Activated CD4-positive, CD25-positive, alpha-beta regulatory T cell treated with anti-CD3 and anti-CD28 coated beads, Interleukin-2, amount 50 U/mL, for 24 hours (primary cell): ENCODE measurements around the gene RPL5.

Experiments
- ATAC-seq, 2 donors: fragments of 150-1000 bp; cut with Tn5 transposase; one replicate each; pipeline ENCODE4 v1.10.0; 2021; ENCODE audit warnings: mild to moderate bottlenecking in 1 of 2, moderate library complexity in 1 of 2

The RPL5 gene

DNA sequence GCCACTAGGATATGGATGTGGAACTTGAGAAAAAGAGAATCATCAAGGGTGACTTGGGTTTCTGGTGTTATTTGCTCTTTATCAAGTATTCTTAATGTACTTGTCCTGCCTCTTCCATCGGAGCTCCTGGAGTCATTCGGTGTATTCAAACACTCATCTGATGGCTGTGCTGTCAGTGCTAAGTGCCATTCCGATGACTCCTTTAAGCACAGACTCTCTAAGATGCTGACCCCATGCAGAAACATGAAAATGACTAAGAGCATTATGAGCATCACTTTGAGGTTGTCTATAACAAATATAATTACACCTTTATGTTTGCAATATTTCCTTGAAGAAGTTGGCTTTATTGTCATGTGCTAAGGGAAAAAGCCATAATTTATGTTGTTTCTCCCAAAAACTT lies 11.3 kb upstream of the RPL5 start:
- ATAC-seq, result no peak

DNA sequence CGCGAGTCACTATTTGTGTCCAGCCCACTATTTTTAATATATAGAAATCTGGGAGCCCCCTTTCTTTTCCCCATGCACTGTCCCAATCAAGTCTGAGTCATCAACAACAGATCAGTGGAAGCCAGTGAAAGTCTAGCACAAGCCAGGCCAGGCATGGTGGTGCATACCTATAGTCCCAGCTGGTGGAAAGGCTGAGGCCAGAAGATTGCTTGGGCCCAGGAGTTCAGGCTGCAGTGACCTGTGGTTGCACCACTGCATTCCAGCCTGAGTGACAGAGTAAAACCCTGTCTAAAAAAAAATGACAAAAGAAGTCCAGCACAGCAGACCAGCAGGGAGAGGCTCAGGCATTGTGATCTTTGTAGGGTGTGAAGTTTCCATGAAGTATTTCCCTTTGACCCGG lies 9.0 kb upstream of the RPL5 start:
- no peak for ATAC-seq

DNA sequence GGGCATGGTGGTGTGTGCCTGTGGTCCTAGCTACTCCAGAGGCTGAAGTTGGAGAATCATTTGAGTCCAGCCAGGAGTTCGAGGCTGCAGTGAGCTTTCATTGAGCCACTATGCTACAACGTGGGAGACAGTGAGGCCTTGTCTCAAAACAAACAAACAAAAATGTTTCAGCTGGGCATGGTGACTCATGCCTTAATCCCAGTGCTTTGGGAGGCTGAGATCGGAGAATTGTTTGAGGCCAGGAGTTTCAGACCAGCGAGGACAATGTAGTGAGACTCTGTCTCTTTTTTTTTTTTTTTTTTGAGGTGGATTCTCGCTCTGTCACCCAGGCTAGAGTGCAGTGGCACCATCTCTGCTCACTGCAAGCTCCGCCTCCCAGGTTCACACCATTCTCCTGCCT lies 5.0 kb upstream of the RPL5 start:
- no peak for ATAC-seq

DNA sequence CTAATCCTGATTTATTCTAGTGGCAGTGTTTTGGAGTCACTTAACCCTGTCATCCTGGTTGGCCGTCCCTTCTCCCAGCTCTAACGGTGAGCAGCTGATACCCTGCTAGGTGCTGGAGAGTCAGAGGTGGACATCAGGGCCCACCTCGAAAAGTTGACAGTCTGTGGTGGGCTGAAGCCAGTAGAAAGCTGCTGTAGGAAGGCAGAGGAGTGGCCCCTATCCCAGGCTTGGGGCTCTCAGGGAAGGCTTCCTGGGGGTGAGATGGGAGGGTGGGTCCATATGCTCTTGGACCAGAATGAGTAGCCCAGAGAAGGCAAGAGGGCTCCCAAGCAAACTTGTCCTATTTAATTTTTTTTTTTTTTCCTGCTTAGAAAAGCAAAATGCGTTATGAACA lies 475 bp upstream of the RPL5 start:
- no peak for ATAC-seq

DNA sequence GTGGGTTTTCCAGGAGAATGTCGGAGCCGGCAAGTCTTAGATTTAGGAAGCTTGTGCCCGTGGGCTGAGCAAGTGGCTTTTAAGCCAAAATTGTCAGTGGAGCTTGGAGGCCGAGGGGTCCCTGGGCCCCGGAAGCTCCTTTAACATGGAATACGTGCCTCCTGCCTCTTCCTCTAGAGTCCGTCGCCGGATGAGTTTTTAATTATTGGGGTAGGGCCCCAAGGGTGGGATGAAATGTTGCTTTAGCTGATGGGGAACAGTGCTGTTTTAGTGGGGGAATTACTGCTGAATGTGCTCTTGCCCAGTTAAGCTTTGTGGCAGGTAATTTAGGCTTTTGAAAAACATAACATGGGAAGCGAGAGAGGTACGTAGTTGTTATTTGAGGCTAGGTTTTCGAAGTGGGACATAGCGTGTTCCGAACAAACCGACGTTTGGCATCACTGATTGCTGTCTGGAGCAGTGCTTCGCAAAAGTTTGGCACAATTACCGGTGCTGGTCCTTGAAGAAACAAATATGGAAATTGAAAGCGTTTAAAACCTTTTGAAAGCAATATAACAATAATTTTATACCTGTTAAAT lies 786 bp downstream of the RPL5 start:
- ATAC-seq, result no peak

DNA sequence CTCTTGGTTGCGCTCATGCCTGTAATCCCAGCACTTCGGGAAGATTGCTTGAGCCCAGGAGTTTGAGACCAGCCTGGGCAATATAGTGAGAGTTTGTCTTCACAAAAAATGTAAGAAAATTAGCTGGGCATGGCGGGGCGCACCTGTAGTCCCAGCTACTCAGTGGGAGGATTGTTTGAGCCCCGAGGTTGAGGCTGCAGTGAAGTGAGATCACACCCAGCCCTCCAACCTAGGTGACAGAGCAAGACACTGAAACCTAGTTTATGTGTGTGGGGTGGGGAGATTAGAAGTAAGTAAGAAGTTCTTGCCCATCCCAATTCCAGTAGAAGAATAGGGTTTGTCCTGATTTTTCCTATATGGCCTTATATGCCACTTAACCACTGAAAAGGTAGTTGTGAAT lies 2.0 kb downstream of the RPL5 start:
- ATAC-seq, result no peak

DNA sequence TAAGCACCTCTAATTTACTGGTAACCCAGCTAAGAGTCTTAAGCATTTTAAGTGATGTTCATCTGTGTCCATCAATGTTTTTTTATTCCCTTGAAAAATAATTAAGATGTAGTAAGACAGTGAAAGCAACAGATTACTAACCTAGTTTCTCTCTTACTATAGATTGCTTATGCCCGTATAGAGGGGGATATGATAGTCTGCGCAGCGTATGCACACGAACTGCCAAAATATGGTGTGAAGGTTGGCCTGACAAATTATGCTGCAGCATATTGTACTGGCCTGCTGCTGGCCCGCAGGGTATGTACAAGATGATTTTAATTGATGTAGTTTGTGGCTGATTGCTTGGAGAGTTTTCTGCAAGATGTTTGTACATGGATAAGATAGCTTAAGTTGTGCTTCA lies 2.8 kb downstream of the RPL5 start:
- ATAC-seq, result no peak

DNA sequence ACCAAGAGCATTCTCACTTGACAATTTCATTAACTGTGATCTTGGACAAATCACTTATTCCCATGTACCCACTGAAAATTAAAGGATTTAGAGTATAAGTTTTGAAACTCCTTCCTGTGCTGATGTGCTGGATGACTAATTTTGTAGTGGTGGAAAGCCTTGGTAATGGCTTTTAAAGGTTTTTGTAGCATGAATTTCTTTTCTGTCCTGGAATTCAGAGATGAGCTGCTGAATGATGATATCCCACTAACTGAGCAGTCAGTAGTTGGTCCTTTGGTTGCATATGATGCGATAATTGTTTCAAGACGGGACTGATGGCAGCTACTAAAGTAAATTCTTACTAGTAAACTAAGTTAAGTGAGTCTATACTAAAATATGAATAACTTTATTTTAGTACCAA lies 5.2 kb downstream of the RPL5 start:
- ATAC-seq, result no peak

DNA sequence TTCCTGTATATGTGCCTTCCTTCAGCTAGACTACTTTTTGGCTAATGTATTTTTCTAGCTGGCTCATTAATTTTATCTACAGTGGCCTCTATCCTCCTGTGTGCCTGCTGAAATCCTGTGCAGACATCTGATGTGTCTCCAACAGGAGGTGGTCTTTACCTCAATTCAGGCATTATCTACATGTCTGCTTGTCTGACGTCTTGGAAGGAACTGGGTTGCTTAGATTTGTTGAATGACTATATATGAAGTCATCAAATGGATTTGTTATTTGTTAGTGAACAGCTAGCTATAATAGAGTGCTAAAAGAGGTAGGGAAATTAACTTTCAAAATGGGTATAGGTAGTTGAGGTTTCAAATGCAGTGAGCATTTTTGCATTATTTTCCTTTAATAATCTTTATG lies 6.7 kb downstream of the RPL5 start:
- ATAC-seq, result peak in 1 of 2 donors; percentile 18

DNA sequence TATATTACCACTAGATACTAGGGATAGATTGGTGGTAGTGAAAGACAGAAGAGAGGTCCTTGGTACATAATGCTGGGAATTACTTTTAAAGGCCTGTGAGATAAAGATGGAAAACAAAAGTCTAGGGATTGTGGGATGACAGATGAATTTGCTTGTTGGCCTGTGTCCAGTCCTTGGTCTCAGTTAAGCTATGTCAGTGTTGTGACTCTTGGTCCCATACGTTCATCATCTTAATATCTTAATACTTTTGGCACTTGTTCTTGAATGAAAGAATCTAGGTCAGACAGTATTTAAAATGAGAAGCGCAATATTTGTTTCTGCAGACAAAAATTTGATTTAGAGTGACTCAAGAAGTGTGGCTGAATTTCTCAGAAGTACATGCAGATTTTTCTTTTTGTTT lies 7.6 kb downstream of the RPL5 start:
- no peak for ATAC-seq

DNA sequence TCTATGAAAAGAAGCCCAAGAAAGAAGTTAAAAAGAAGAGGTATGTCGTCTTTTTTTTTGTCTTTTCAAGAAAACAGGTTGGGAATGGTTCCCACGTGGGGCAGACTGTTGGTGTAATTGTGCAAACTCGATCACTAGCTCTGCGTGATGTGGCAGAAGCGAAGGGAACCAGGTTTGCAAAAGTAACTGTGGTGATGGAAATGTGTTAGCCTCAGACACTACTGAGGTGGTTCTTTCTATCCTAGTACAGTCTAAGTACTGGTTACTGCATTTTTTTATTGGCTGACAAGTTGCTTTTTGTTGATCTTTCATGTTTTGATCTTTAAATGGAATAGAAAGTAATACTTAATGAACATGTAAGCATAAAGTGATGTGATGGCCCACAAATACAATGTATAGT lies 8.8 kb downstream of the RPL5 start:
- ATAC-seq, result no peak

DNA sequence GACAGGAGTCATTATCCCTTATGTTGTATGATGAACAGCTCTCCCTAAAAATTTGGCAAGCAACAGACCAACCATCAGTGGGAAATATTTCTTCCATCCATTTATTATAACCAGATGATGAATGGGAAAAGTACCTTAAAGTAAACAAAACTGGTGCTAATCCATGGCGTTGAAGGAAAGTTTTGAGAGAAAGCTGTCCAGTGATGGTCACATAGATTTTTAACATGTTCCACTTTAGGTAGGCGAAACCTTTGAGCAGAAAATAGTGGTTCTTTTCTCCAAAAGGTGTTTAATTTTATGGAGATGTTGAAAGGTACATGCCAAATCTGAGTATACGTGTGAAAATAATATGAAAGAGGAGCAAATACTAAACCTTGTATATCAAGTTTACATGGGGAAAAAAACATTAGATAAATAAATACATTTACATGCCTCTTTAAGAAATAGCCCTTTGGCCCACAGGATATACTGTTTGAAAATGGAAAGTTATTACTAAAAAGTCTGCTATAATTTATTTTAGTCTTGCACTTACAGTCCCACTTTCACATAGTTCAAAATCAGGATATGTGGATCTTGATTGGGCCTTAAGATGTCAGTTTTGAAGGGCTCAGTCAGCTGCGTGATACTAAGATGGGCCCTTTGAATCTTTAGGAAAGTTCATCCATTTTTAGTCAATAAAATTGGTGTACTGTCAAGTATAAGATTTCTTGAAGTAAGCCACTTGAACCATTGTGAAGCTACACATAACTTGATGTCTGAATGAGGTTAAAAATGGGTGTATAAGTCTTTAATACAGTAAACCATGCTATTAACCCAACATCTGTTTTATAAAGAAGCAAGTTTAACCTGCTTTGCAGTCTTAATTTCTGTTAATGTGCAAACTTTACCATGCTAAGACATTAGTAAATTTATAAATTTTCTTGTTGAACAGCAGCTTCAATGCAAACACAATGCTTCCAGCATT lies 10.5 kb downstream of the RPL5 start:
- no peak for ATAC-seq

DNA sequence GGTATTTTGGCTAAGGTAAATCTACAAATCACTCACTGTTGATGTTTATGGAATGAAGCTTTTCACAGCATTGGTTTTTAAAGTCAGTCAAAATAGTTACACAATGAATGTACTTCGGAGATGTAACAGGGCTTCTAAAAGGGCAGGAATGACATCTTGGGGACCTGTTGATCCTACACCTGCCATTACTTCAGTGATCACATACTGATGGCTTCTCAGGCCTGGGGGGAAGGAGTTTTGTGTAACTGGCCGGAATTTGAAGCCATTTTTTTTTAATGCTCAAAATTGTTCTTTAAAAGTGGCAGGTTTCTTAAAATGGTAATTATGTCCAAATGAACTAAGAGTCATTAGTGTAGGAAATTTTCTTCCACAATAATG lies 11.2 kb downstream of the RPL5 start:
- no peak for ATAC-seq

DNA sequence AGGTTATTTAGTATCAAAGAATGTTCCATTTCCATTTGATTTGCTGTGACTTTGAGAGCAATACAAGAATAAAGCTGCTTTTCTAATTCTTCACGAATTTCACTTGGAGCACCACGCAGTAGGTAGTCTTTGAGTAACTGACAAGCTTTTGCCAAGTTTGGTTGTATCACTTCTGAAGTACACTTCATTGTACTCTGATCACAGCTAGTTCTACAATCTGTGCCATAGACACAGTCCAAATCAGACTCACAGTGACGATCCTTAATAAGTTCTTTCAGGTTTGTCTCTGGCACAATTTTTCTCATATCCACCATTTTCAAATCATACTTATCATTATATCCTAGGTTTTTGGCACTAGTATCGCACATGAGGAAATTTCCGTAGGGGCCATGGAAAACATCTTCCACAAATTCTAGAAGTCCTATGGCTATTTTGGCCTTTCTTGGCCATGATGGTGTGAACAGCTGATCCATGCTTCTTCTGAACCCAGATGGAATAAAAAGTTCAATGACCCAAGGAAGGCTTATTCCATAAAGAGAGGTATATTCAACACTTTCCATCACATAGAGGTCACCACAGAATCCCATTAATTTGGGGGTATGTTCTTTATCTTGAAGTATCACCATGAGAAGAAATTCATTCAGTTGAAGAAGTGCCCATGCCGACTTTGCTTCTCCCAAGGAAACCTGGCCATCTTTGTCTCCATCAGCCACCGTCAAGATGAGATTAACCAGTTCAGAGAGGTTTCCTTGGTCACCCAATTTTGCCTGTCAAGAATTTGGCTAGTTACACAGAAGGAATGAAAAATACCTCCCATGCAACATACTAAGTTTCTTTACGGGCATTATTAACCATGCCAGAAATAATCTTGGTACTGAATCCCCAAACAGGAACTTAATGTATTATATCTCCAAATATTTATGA lies 11.9 kb downstream of the RPL5 start:
- no peak for ATAC-seq

DNA sequence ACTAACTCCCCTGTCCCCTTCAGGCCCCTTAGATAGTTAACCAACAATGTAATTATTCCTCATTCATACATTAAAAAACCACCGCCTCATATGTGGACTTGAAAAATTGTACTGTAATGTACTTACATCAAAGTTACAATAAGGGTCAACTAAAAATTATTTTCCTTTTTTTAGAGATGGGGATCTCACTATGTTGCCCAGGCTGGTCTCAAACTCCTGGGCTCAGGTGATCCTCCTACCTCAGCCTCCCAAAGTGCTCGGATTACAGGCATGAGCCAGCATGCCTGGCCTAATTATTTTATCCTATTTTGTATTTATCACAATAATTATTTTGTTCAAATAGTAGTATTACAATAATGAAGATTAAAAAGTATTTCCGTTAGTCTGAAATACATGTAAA lies 12.6 kb downstream of the RPL5 start:
- ATAC-seq, result no peak

DNA sequence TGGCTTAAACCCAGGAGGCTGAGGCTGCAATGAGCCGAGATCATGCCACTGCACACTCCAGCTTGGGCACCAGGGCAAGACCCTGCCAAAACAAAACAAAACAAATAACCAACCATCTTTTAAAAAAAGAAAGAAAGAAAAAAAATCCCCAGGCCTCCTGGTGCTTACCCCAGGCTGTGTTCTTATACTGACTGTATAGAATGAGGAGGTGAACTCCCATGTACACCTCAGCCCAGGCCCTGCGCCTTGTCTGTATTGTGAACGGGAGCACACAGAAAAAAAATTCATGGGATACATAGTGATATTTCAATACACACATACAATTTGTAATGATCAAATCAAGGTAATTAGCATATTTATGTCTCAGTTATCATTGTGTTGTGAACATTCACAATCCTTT lies 14.1 kb downstream of the RPL5 start:
- ATAC-seq, result no peak

DNA sequence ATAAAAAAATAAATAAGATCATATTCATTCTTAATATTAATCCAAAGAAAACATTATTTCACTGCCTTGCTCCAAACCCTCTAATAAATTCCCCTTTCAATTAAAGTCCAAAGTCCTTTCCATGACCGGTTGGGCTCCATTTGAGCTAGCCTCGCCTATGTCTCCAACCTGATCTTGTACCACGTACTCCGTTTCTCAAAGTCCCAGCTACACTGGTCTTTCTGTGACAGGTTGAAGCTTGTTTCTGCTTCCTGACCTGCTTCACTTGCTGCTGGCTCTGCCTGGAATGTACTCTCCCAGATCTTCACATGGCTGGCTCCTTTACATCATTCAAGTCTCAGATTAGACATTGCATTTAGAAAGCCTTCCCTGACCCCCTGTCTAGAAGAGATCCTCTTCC lies 16.4 kb downstream of the RPL5 start:
- ATAC-seq, result no peak

DNA sequence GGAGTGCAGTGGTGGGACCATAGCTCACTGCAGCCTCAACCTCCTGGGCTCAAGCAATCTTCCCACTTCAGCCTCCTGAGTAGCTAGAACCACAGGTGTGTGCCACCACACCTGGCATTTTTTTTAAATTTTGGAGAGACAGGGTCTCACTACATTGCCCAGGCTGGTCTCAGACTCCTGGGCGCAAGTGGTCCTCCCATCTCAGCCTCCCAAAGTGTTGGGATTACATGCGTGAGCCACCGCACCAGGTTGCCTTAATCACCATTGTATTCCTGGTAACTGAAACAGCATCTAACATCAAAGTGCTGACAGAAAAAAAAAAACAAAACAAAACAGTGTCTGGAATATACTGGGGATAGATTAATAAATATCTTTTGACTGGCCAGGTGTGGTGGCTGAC lies 18.2 kb downstream of the RPL5 start:
- ATAC-seq, result no peak

DNA sequence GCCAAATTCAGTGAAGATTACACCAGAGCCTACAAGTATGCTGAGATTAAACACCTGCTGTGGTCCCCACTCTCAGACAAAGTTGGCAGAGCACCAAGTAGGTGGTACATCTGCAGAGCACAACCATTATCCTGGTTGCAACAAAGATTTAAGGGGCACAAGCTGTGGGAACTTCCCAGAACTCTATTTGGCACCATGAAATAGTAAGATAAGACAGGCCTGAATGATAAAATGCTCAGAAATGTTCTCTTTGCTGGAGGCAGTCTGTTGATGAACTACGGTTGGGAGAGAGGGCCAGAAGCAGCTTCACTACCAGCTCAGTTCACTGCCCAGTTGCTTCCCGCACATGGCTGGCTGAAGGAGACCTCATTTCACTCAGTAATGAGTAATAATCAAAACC lies 19.9 kb downstream of the RPL5 start:
- ATAC-seq, result no peak

DNA sequence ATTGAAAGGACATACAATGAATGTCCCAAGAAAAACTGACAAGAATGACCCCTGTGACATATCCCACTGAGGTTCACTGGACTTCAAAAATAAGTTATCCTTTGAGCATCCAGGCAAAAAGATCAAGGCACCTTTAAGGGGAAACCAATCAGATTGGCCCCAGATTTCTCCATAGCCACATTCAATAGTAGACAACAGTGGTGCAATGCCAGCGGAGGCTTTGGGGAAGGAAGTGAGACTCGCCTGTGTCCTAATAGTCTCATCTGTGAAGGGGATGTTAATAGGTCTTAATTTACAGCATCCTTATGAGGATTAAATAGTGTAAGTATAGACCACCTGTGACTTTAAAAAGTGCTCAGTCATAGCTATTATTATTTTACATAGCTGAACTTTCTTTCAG lies 21.5 kb downstream of the RPL5 start:
- ATAC-seq, result no peak

DNA sequence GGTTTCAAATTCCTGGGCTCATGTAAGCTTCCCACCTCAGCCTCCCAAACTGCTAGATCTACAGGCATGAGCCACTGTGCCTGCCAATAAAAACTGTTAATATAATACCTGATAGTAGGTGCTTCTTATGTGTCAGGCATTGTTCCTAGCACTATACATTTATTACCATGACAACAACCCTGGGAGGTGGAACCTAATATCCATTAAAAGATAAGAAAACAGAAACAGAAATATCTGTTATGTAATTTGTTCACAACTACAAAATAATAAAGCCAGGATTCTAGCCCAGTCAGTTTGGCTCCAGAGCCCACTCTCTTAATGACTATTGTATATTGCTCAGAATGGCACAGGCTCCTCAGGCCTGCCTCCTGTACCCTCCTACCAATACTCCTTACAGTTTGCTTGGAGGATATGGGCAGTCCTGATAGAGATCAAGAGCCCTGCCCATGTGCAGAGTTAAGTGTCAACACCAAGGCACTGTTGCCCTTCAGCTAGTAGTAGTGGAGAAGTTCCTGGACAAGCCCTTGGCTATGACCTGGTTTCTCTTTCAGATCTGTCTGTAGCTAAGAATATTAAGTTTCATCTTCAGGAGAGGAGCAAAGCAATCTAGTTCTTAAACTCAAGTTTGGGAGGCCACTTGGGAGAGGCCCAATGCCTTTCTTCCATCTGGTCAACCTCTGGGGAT lies 22.4 kb downstream of the RPL5 start:
- peak in 1 of 2 donors; percentile 8 for ATAC-seq

DNA sequence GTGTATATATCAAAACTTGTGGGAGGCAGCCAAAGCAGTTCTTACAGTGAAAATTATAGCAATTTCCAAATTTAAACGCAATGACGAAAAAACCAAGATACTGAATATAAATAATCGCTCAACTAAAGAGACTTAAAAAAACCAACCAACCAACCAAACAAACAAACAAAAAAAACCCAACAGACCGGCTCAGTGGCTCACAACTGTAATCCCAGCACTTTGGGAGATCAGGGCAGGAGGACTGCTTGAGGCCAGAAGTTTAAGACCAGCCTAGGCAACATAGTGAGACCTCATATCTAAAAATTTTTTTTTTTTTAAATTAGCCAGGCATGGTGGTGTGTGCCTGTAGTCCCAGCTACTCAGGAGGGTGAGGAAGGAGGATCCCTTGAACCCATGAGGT lies 23.4 kb downstream of the RPL5 start:
- ATAC-seq, result no peak

DNA sequence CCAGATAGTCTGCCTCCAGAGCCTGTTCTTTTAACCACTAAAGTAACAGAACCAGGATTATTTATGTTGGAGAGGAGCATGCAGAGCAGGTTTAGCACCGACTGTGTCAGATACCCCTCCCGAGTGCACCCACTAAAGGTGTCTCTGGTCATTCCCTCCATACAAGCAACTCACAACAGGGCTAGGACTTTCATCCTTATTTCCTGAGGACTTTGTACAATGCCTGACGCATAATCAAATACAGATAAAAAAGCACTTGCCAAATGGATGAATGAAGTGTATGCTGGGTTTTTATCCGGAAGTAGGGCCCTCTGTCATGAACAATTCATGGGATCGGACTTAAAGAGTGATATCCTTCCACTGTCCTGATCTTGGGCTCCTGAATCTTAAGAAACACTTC lies 26.0 kb downstream of the RPL5 start:
- ATAC-seq, result no peak
